Endothelial cell of umbilical vein (primary cell): ENCODE data around the gene KCNK1. TPM values are rescaled to one million over a fixed set of nuclear protein-coding genes. Genes with fewer than 3 reads are reported as not detected.

Experiments used
- BruUV-seq: library from RNA; stranded (reverse); fragments of 400-500 nt; replicated peaks from 2 replicates; lab custom pipeline; 2021; lab: Mats Ljungman, UMichigan
- CTCF ChIA-PET: fragments of 300-600, 350-600 bp; sonication (Branson Sonifier 250); formaldehyde crosslinking; loops from one replicate; lab custom pipeline; 2021; ENCODE audit warnings: antibody characterized with exemption, inconsistent platforms; lab: Charles Lee
- POLR2A ChIA-PET: fragments of 300-600, 350-600 bp; sonication (Branson Sonifier 250); formaldehyde crosslinking; loops from one replicate; lab custom pipeline; 2021; ENCODE audit warnings: antibody characterized with exemption, inconsistent platforms; lab: Charles Lee
- DNase-seq: peaks from one replicate; pipeline ENCODE4 v3.0.0-alpha.2; 2011; ENCODE audit warnings: low read depth, low spot score
- FAIRE-seq: peaks from 2 replicates; lab custom pipeline; 2011; peaks lifted over from hg19 to GRCh38; lab: Jason Lieb, UNC
- H2AFZ ChIP-seq: 2 replicates; pipeline ENCODE4 v1.6.0; 2012; ENCODE audit warnings: low read depth, low read length, control low read depth, inconsistent platforms
- H3K27ac ChIP-seq: 2 replicates; pipeline ENCODE4 v1.5.1; 2011; ENCODE audit warnings: low read depth, mild to moderate bottlenecking, control low read depth, low read length, moderate library complexity; ENCODE audit not compliant: insufficient read depth
- H3K27me3 ChIP-seq, 2 experiments: 2 replicates each; pipeline versions ENCODE4 v1.6.0 to v1.6.1; 2011; ENCODE audit warnings: low read length in 2 of 2, mixed read lengths in 1 of 2; ENCODE audit not compliant: control insufficient read depth in 2 of 2, insufficient read depth in 2 of 2
- H3K36me3 ChIP-seq, 2 experiments: 2 replicates in 1 of 2; 3 replicates in 1 of 2; pipeline ENCODE4 v1.5.1; 2011; ENCODE audit warnings: low read length in 2 of 2, mild to moderate bottlenecking in 1 of 2, moderate library complexity in 1 of 2; ENCODE audit not compliant: control insufficient read depth in 2 of 2, insufficient read depth in 2 of 2; ENCODE audit errors: extremely low read depth in 1 of 2
- H3K4me1 ChIP-seq: 3 replicates; pipeline ENCODE4 v1.5.1; 2011; ENCODE audit warnings: mild to moderate bottlenecking, low read length; ENCODE audit not compliant: control insufficient read depth, insufficient read depth; ENCODE audit errors: extremely low read depth
- H3K4me2 ChIP-seq: 2 replicates; pipeline ENCODE4 v1.6.1; 2011; ENCODE audit warnings: low read length, control low read depth, mixed read lengths; ENCODE audit not compliant: insufficient read depth
- H3K4me3 ChIP-seq, 3 experiments: fragments of 200-600 bp in 1 of 3; sonication (generic), shearing (Covaris generic) in 1 of 3; replicated peaks in 1 of 3; 2 replicates each; pipeline ENCODE4 v1.5.1; 2011 to 2016; ENCODE audit warnings: control low read depth in 3 of 3, low read length in 3 of 3, mild to moderate bottlenecking in 2 of 3, inconsistent platforms in 1 of 3, low read depth in 1 of 3, moderate library complexity in 1 of 3; ENCODE audit not compliant: insufficient read depth in 1 of 3
- H3K79me2 ChIP-seq: 2 replicates; pipeline ENCODE4 v1.6.0; 2012; ENCODE audit warnings: low read length, inconsistent platforms; ENCODE audit not compliant: control insufficient read depth, insufficient read depth
- H3K9ac ChIP-seq: replicated peaks from 2 replicates; pipeline ENCODE3; 2011; ENCODE audit warnings: low read length, control low read depth; ENCODE audit not compliant: insufficient read depth; ENCODE audit errors: extremely low read depth
- H3K9me1 ChIP-seq: replicated peaks from 3 replicates; pipeline ENCODE4 v1.6.0; 2011; ENCODE audit warnings: mild to moderate bottlenecking, low read length; ENCODE audit not compliant: control insufficient read depth, insufficient read depth; ENCODE audit errors: extremely low read depth
- H3K9me3 ChIP-seq: replicated peaks from 2 replicates; pipeline ENCODE4 v1.5.1; 2012; ENCODE audit warnings: low read length, inconsistent platforms; ENCODE audit not compliant: control insufficient read depth, insufficient read depth
- H4K20me1 ChIP-seq: replicated peaks from 2 replicates; pipeline ENCODE3; 2011; ENCODE audit warnings: mild to moderate bottlenecking, low read length; ENCODE audit not compliant: control insufficient read depth, insufficient read depth; ENCODE audit errors: extremely low read depth
- EZH2 ChIP-seq: IDR thresholded peaks from 2 replicates; pipeline ENCODE4 v1.6.1; 2012; ENCODE audit warnings: borderline replicate concordance, low read depth, mild to moderate bottlenecking, moderate library complexity, low read length, inconsistent platforms; ENCODE audit not compliant: severe bottlenecking
- FOS ChIP-seq: IDR thresholded peaks from 2 replicates; pipeline ENCODE4 v1.6.1; 2011; ENCODE audit warnings: mild to moderate bottlenecking, low read length, moderate library complexity, borderline replicate concordance; ENCODE audit not compliant: insufficient read depth
- GATA2 ChIP-seq: IDR thresholded peaks from 2 replicates; pipeline ENCODE4 v1.7.0; 2011; ENCODE audit warnings: low read depth, mild to moderate bottlenecking, moderate library complexity, mixed read lengths, low read length; ENCODE audit not compliant: insufficient read length, insufficient read depth
- JUN ChIP-seq: IDR thresholded peaks from 2 replicates; pipeline ENCODE4 v1.6.1; 2011; ENCODE audit warnings: borderline replicate concordance, low read depth; ENCODE audit not compliant: insufficient read length, insufficient read depth
- MYC ChIP-seq: IDR thresholded peaks from one replicate; pipeline ENCODE4 v1.6.1; 2011; ENCODE audit warnings: mild to moderate bottlenecking, low read depth, low read length
- POLR2A ChIP-seq: IDR thresholded peaks from 2 replicates; pipeline ENCODE4 v1.6.1; 2012; ENCODE audit warnings: low read depth, mild to moderate bottlenecking, control low read depth, low read length
- POLR2AphosphoS5 ChIP-seq: IDR thresholded peaks from 2 replicates; pipeline ENCODE4 v1.6.1; 2012; ENCODE audit warnings: low read depth, mild to moderate bottlenecking, control low read depth, low read length, moderate library complexity; ENCODE audit not compliant: insufficient read depth
- dilution Hi-C: fragments of 300-500 bp; cut with MboI; formaldehyde crosslinking; loops from one replicate; pipeline ENCODE4 v1.15.0; 2019; ENCODE audit warnings: low sequenced_read_pairs; ENCODE audit not compliant: extremely low pct_ligation_motif_present
- intact Hi-C: fragments of 100-400 bp; cut with micrococcal nuclease; formaldehyde crosslinking; loops from one replicate; pipeline ENCODE4 v1.10.0; 2022
- polyA plus RNA-seq, 4 experiments: library from polyadenylated mRNA; depleted of rRNA in 3 of 4; stranded (reverse) in 3 of 4; unstranded in 1 of 4; fragments of >200 nt; gene quantifications; 2 replicates each; pipeline versions ENCODE4 v1.2.1 to v1.2.3, GENCODE V29; 2011 to 2012; ENCODE audit warnings: missing spikeins in 1 of 4
- total RNA-seq: library from RNA; stranded (reverse); gene quantifications from 2 replicates; pipeline ENCODE4 v1.2.3, GENCODE V29; 2021
- TF ChIP-seq, protein P1 (sequence below): IDR thresholded peaks from 2 replicates; pipeline ENCODE4 v1.6.1; 2011; ENCODE audit not compliant: insufficient read depth, insufficient read length
- TF ChIP-seq, protein P2 (sequence below), 2 donors: IDR thresholded peaks; 1 replicate in 1 of 2; 2 replicates in 1 of 2; pipeline ENCODE4 v1.5.1; 2011; ENCODE audit warnings: low read length in 2 of 2, mild to moderate bottlenecking in 2 of 2, moderate library complexity in 2 of 2, control low read depth in 1 of 2, inconsistent platforms in 1 of 2, low read depth in 1 of 2; ENCODE audit not compliant: insufficient read depth in 1 of 2; ENCODE audit errors: extremely low read depth in 1 of 2

The KCNK1 gene
- total and polyA plus RNA-seq, 2 donors (not counting 3 experiments of a cell fraction or from before 2014, with no cell fraction given), result 0.83 to 2.8 TPM

DNA sequence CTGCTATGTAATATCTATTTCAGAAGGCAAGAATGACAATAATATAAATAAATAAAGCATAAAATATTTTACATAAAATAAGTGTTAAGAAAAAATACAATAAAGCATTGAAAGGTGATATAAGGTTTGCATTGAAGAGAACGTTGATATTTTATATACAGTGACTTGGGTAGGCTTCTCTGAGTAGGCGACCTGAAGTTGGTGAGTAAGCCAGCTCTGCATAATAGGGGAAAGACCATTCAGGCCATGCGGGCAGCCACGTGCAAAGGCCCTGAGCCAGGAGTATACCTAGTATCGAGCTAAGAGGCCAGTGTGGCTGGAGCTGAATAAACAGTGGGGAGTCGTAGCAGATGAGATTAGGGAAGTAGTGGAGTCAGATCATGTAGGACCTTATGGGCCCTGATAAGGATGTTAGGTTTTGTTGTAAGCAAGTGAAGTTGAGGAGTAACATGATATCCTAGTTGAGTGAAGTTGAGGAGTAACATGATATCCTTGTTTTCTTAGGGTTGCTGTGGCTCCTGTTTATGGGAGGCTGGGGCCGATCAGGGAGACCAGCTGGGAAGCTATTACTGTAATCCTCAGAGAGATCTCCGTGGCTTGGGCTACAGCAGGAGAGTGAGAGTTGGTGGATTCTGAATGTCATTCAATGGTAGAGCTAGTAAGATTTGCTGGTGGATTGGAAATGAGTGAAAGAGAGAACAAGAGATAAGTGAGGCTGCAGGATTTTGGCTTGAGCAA is 22.0 kb downstream of the KCNK1 start:
- ChIA-PET CTCF (interaction anchor here (0.6 kb wide), 1 partner anchor 784 kb away, joined by 4 read pairs; no protein-coding TSS in a partner anchor), POLR2A (no interaction called here)
- Histone ChIP-seq H3K4me2 (no peak overlapping the region), H3K36me3 (no peaks in the 10 kb centered on the region), H3K4me3 (no peak overlapping the region), H3K9me1 (no peaks in the 10 kb centered on the region), H3K79me2 (no peaks in the 10 kb centered on the region), H3K27ac (no peak overlapping the region), H3K4me1 (no peaks in the 10 kb centered on the region), H3K27me3 (no peaks in the 10 kb centered on the region), H4K20me1 (no peaks in the 10 kb centered on the region), H3K9ac (no peak overlapping the region), H2AFZ (no peak overlapping the region), H3K9me3 (no peaks in the 10 kb centered on the region)
- TF ChIP-seq JUN (no peak), POLR2A (no peak), POLR2AphosphoS5 (no peak), EZH2 (no peak), MYC (no peak), FOS (no peak), GATA2 (no peak)
- TF ChIP-seq, protein P1, sequence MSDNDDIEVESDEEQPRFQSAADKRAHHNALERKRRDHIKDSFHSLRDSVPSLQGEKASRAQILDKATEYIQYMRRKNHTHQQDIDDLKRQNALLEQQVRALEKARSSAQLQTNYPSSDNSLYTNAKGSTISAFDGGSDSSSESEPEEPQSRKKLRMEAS, result no peak
- TF ChIP-seq, protein P2, sequence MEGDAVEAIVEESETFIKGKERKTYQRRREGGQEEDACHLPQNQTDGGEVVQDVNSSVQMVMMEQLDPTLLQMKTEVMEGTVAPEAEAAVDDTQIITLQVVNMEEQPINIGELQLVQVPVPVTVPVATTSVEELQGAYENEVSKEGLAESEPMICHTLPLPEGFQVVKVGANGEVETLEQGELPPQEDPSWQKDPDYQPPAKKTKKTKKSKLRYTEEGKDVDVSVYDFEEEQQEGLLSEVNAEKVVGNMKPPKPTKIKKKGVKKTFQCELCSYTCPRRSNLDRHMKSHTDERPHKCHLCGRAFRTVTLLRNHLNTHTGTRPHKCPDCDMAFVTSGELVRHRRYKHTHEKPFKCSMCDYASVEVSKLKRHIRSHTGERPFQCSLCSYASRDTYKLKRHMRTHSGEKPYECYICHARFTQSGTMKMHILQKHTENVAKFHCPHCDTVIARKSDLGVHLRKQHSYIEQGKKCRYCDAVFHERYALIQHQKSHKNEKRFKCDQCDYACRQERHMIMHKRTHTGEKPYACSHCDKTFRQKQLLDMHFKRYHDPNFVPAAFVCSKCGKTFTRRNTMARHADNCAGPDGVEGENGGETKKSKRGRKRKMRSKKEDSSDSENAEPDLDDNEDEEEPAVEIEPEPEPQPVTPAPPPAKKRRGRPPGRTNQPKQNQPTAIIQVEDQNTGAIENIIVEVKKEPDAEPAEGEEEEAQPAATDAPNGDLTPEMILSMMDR (IDR thresholded peaks at IDR 0.05; ENCODE audit: extremely low read depth in 1 of 2, insufficient read depth in 1 of 2, low read depth in 1 of 2, low read length in 2 of 2), result no peak
- intact Hi-C loops, result no loop called here
- BruUV-seq, result no TSS peak
- DNase-seq (no peak), FAIRE-seq (no peak)
- dilution Hi-C loops, result no loop called here
